GM23338 (cell line): ENCODE data around the gene FLT3. TPM values are rescaled to one million over a fixed set of nuclear protein-coding genes. Genes with fewer than 3 reads are reported as not detected.

Experiments used
- ATAC-seq: fragments of 200-7000 bp; cut with Tn5 transposase; 3 replicates; pipeline ENCODE4 v1.9.1; 2020
- DNase-seq: peaks from one replicate; pipeline ENCODE4 v3.0.0-alpha.2; 2015; ENCODE audit warnings: low spot score
- H2AFZ ChIP-seq: fragments of 200-600 bp; sonication (generic); 2 replicates; pipeline ENCODE4 v1.8.0; 2016; ENCODE audit warnings: antibody characterized with exemption, mild to moderate bottlenecking, moderate library complexity
- H3F3A ChIP-seq: fragments of 200-600 bp; sonication (generic); replicated peaks from 2 replicates; pipeline ENCODE4 v1.8.0; 2017; ENCODE audit warnings: antibody characterized with exemption, mixed run types, low read depth
- H3K27ac ChIP-seq: fragments of 200-600 bp; sonication (generic); 2 replicates; pipeline ENCODE4 v1.6.1; 2016; ENCODE audit warnings: low read depth
- H3K27me3 ChIP-seq: fragments of 200-600 bp; sonication (generic); 2 replicates; pipeline ENCODE4 v1.8.0; 2016; ENCODE audit warnings: mild to moderate bottlenecking, mixed run types, moderate library complexity; ENCODE audit not compliant: insufficient read depth
- H3K36me3 ChIP-seq: fragments of 200-600 bp; sonication (generic); 2 replicates; pipeline ENCODE4 v1.8.0; 2016; ENCODE audit warnings: mild to moderate bottlenecking; ENCODE audit not compliant: insufficient read depth
- H3K4me1 ChIP-seq: fragments of 200-600 bp; sonication (generic); 2 replicates; pipeline ENCODE4 v1.8.0; 2016; ENCODE audit warnings: mild to moderate bottlenecking, moderate library complexity; ENCODE audit not compliant: insufficient read depth
- H3K4me2 ChIP-seq: fragments of 200-600 bp; sonication (generic); 2 replicates; pipeline ENCODE4 v1.7.1; 2017; ENCODE audit warnings: mixed run types
- H3K4me3 ChIP-seq: fragments of 200-600 bp; sonication (generic); 2 replicates; pipeline ENCODE4 v1.6.1; 2016; ENCODE audit warnings: mixed run types
- H3K79me2 ChIP-seq: fragments of 200-600 bp; sonication (generic); replicated peaks from 2 replicates; pipeline ENCODE4 v1.8.0; 2017; ENCODE audit warnings: mild to moderate bottlenecking; ENCODE audit not compliant: insufficient read depth
- H3K9me2 ChIP-seq: fragments of 200-600 bp; sonication (generic); 2 replicates; pipeline ENCODE4 v1.8.0; 2017; ENCODE audit not compliant: insufficient read depth
- H4K20me1 ChIP-seq: fragments of 200-600 bp; sonication (generic); replicated peaks from 2 replicates; pipeline ENCODE4 v1.8.0; 2017; ENCODE audit warnings: mild to moderate bottlenecking; ENCODE audit not compliant: insufficient read depth
- H3K27ac Mint-ChIP-seq: 2 replicates; pipeline ENCODE4 v1.8.0; 2020; ENCODE audit warnings: inconsistent platforms, mild to moderate bottlenecking, moderate library complexity, mixed read lengths
- H3K27me3 Mint-ChIP-seq: 3 replicates; pipeline ENCODE4 v1.8.0; 2022; ENCODE audit warnings: low read depth, mild to moderate bottlenecking, moderate library complexity, mixed read lengths, inconsistent platforms; ENCODE audit not compliant: insufficient read depth, poor library complexity
- H3K36me3 Mint-ChIP-seq: 3 replicates; pipeline ENCODE4 v1.8.0; 2021; ENCODE audit warnings: low read depth, mild to moderate bottlenecking, inconsistent platforms, moderate library complexity, mixed read lengths
- H3K4me1 Mint-ChIP-seq: 3 replicates; pipeline ENCODE4 v1.8.0; 2020; ENCODE audit warnings: mild to moderate bottlenecking, inconsistent platforms, mixed read lengths
- H3K4me3 Mint-ChIP-seq: 3 replicates; pipeline ENCODE4 v1.8.0; 2021; ENCODE audit warnings: moderate library complexity, mild to moderate bottlenecking, inconsistent platforms, mixed read lengths
- H3K9me3 Mint-ChIP-seq: 3 replicates; pipeline ENCODE4 v1.8.0; 2020; ENCODE audit warnings: moderate library complexity, mild to moderate bottlenecking, inconsistent platforms, mixed read lengths
- CREB1 ChIP-seq: fragments of 250-450 bp; sonication (Bioruptor Pico); IDR thresholded peaks from 2 replicates; pipeline ENCODE4 v1.5.0; 2020; ENCODE audit warnings: low read depth, mild to moderate bottlenecking, moderate library complexity
- EZH2 ChIP-seq: fragments of 200-600 bp; sonication (generic); IDR thresholded peaks from one replicate; pipeline ENCODE4 v1.8.0; 2017; ENCODE audit warnings: antibody characterized with exemption, mild to moderate bottlenecking, low read depth; ENCODE audit not compliant: unreplicated experiment
- EZH2phosphoT487 ChIP-seq: fragments of 200-600 bp; sonication (generic); IDR thresholded peaks from one replicate; pipeline ENCODE4 v1.8.1; 2018; ENCODE audit warnings: antibody characterized with exemption; ENCODE audit not compliant: unreplicated experiment
- NANOG ChIP-seq: IDR thresholded peaks from 2 replicates; pipeline ENCODE4 v1.6.1; 2016; ENCODE audit warnings: antibody characterized with exemption, borderline replicate concordance
- POLR2AphosphoS5 ChIP-seq: IDR thresholded peaks from 2 replicates; pipeline ENCODE4 v1.6.1; 2016; ENCODE audit warnings: antibody characterized with exemption, low read depth
- ZNF462 ChIP-seq: fragments of 250-450 bp; sonication (Bioruptor Pico); IDR thresholded peaks from 2 replicates; pipeline ENCODE4 v1.5.0; 2020; ENCODE audit warnings: mild to moderate bottlenecking, moderate library complexity
- polyA plus RNA-seq: library from polyadenylated mRNA; unstranded; fragments of >200 nt; fragmentation: Nextera tagmentation; extraction: Ambion mirVana; gene quantifications from 2 replicates; pipeline ENCODE4 v1.2.1, GENCODE V29; 2016
- total RNA-seq: library from RNA; depleted of rRNA; stranded (reverse); fragments of >200 nt; shearing (Covaris generic); gene quantifications from 2 replicates; pipeline ENCODE4 v1.2.3, GENCODE V29; 2014

The FLT3 gene
- total and polyA plus RNA-seq, 2 experiments from 2014 or later: 0.17 to 0.44 TPM

GRCh38 chr13:27973291-27973690, 127.1 kb downstream of the FLT3 start:
- Histone ChIP-seq H4K20me1 (peaks cover 34% of the 10 kb centered on the region), H3F3A (peaks cover 54% of the 10 kb centered on the region), H3K79me2 (no peaks in the 10 kb centered on the region), H3K4me3 (no peak overlapping the region), H3K36me3 (no peaks in the 10 kb centered on the region; the same call in 1 of the 2 replicates), H3K27ac (no peak overlapping the region), H3K9me2 (no peaks in the 10 kb centered on the region), H3K27me3 (peaks cover 100% of the 10 kb centered on the region), H2AFZ (no peak overlapping the region), H3K4me1 (peaks cover 55% of the 10 kb centered on the region), H3K4me2 (no peak overlapping the region)
- Mint-ChIP-seq H3K27ac (no peak overlapping the region), H3K36me3 (no peaks in the 10 kb centered on the region), H3K4me1 (peaks cover 41% of the 10 kb centered on the region), H3K4me3 (no peak overlapping the region), H3K27me3 (peaks cover 100% of the 10 kb centered on the region), H3K9me3 (peaks cover 3% of the 10 kb centered on the region; the same call in 1 of the 3 replicates)
- TF ChIP-seq CREB1: no peak
- TF ChIP-seq POLR2AphosphoS5: no peak
- no peak for TF ChIP-seq ZNF462
- peak; percentile 32 for TF ChIP-seq EZH2
- ATAC-seq (no peak), DNase-seq (no peak)

GRCh38 chr13:27972478-27972820, 127.9 kb downstream of the FLT3 start:
- Histone ChIP-seq H3F3A (peaks cover 51% of the 10 kb centered on the region), H3K9me2 (no peaks in the 10 kb centered on the region), H3K36me3 (no peaks in the 10 kb centered on the region; the same call in 1 of the 2 replicates), H3K4me2 (peak overlapping the region; percentile 73), H3K4me3 (peak overlapping the region; percentile 40; the same call in 1 of the 2 replicates), H2AFZ (no peak overlapping the region), H3K4me1 (peaks cover 53% of the 10 kb centered on the region), H3K79me2 (no peaks in the 10 kb centered on the region), H4K20me1 (peaks cover 42% of the 10 kb centered on the region), H3K27ac (no peak overlapping the region), H3K27me3 (peaks cover 100% of the 10 kb centered on the region)
- peaks cover 3% of the 10 kb centered on the region; the same call in 1 of the 3 replicates for H3K9me3 Mint-ChIP-seq
- H3K27me3 Mint-ChIP-seq: peaks cover 100% of the 10 kb centered on the region
- no peaks in the 10 kb centered on the region; the same call in 2 of the 3 replicates for H3K36me3 Mint-ChIP-seq
- H3K4me3 Mint-ChIP-seq: no peak overlapping the region
- H3K4me1 Mint-ChIP-seq: peaks cover 44% of the 10 kb centered on the region
- ATAC-seq: no peak
- no peak for DNase-seq
- TF ChIP-seq NANOG (no peak), EZH2phosphoT487 (no peak), CREB1 (no peak), ZNF462 (no peak), EZH2 (no peak)
- no peak overlapping the region for H3K27ac Mint-ChIP-seq
